ENCODE data around the gene PACSIN3. TPM values are rescaled to one million over a fixed set of nuclear protein-coding genes. Genes with fewer than 3 reads are reported as not detected.

Gene PACSIN3
- total RNA-seq, 6 experiments from 2014 or later = 9.6 to 31.1 (median 25.0) TPM

DNA sequence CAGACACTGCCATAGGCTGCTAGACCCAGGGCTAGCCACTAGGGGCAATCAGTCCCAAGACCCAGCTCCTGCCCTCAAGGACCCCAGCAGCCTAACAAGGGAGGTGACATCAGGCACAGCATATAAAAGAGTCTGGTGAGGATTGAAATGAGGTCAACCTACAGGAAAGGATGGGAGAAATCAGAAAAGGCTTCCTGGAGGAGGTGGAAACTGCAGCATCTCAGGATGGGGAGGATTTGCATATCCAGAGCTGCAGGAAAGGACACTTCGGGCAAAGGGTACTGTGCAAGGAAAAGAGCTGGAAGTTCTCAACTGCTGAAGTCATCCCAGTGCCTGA is 6.6 kb downstream of the PACSIN3 start:
- intact Hi-C loops (cut with DNase I) = no loop called here

DNA sequence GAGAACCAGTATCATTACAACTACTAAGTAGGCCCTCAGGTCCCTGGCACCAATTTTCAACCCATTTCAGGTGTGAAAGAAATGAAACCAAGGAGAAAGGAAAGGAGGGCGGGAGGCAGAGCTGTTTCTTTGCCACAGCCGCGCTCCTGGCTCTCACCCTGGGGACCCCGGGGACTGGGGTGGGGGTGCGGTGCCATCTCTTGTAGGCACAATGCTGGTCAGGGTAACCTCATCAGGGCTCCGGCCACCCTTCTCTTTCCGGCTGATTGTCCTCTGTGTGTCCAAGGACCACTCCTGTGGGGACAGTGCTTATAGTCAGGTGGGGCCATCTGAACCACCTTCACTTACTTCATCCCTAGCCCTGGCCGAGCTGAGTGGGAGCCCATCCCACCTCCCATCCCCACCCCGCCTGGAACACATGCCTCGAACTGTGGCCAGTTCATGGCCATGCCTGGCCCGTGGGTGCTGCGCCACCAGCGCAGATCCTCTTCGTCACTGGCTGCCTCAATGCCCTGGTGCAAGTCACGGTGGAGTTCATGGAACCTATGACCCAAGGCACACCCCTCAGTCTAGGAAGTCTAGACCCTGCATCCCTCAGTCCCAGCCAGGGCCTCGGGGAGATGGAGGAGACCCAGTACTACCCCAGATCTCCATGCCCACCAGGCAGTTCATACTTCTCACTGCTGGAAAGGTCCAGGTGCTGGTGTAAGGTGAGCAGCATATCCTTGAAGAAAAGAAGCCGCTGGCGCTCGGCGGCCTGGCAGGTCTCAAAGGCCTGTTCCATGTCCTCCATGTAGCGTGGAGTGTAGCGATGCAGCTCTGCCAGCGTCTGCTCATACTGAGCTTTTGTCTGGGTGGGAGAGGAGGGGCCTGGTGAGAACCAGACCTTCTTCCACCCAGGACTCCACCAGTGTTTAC is 7.2 kb downstream of the PACSIN3 start:
- intact Hi-C loops (cut with DNase I) = no loop called here
- Histone ChIP-seq H3K36me3 (peaks cover 0 to 6% (median 0%) of the 10 kb centered on the region in 4 donors), H3K27me3 (no peaks in the 10 kb centered on the region), H3K9me3 (no peaks in the 10 kb centered on the region), H3K4me1 (peaks cover 0 to 35% (median 12%) of the 10 kb centered on the region in 4 donors), H3K4me3 (no peak overlapping the region), H3K27ac (peak overlapping the region in 2 of 3 donors; percentile 96 to 98)
- 92% methylated on average over 4 of the region's 23 CpGs for WGBS (ENCODE audit: insufficient coverage, low coverage, low lambda C conversion rate, missing lambda C conversion rate)
- no peak for TF ChIP-seq POLR2A (IDR thresholded peaks at IDR 0.05)
- TF ChIP-seq, protein P1, sequence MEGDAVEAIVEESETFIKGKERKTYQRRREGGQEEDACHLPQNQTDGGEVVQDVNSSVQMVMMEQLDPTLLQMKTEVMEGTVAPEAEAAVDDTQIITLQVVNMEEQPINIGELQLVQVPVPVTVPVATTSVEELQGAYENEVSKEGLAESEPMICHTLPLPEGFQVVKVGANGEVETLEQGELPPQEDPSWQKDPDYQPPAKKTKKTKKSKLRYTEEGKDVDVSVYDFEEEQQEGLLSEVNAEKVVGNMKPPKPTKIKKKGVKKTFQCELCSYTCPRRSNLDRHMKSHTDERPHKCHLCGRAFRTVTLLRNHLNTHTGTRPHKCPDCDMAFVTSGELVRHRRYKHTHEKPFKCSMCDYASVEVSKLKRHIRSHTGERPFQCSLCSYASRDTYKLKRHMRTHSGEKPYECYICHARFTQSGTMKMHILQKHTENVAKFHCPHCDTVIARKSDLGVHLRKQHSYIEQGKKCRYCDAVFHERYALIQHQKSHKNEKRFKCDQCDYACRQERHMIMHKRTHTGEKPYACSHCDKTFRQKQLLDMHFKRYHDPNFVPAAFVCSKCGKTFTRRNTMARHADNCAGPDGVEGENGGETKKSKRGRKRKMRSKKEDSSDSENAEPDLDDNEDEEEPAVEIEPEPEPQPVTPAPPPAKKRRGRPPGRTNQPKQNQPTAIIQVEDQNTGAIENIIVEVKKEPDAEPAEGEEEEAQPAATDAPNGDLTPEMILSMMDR (IDR thresholded peaks at IDR 0.05) = no peak
- ATAC-seq (no peak), DNase-seq (no peak)

More for the DNA sequence above, 6.6 kb downstream of the PACSIN3 start:
- TF ChIP-seq, protein P1 (IDR thresholded peaks at IDR 0.05) = peak; percentile 47 to 54 (median 49)
- TF ChIP-seq POLR2A (IDR thresholded peaks at IDR 0.05) = no peak
- Histone ChIP-seq H3K27me3 (no peaks in the 10 kb centered on the region), H3K27ac (no peak overlapping the region), H3K9me3 (no peaks in the 10 kb centered on the region), H3K4me1 (peaks cover 0 to 39% (median 15%) of the 10 kb centered on the region in 4 donors), H3K36me3 (peaks cover 0 to 4% (median 0%) of the 10 kb centered on the region in 4 donors), H3K4me3 (no peak overlapping the region)
- no peak for ATAC-seq
- peak in 1 of 3 donors; percentile 45 for DNase-seq
- WGBS (ENCODE audit: insufficient coverage, low coverage, low lambda C conversion rate, missing lambda C conversion rate) = 100% methylated on average over 1 of the region's 1 CpG

DNA sequence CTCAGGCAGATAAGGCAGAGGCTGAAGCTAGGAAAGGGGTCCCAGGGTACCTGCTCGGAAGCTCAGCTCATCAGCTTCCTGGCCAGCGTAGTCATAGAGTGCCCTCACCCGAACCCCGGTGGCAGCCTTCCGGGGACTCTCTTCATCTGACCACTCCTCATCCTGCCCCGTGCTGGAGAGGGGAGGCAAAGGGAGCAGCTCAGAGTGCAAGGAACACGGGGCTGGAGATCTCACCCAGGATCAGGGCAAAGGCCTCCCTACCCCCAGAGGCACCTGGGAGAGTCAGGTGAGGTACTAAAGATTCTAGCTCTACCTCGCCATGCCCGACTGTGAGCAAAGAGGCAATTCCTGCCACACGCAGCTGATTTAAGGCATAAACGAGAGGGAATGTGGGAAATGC is 7.9 kb downstream of the PACSIN3 start:
- ATAC-seq (peak in 1 of 4 donors; percentile 2), DNase-seq (no peak)
- H3K27ac ChIP-seq = peak overlapping the region in 2 of 3 donors; percentile 96 to 98
- H3K27me3 ChIP-seq = no peaks in the 10 kb centered on the region
- intact Hi-C loops (cut with DNase I) = no loop called here
- peaks cover 0 to 13% (median 3%) of the 10 kb centered on the region in 4 donors for H3K36me3 ChIP-seq
- TF ChIP-seq, protein P1 (IDR thresholded peaks at IDR 0.05) = no peak
- TF ChIP-seq POLR2A (IDR thresholded peaks at IDR 0.05) = no peak
- H3K9me3 ChIP-seq = no peaks in the 10 kb centered on the region
- H3K4me3 ChIP-seq = peak overlapping the region in 1 of 3 donors; percentile 92
- WGBS (ENCODE audit: insufficient coverage, low coverage, low lambda C conversion rate, missing lambda C conversion rate) = 32% methylated on average over 5 of the region's 11 CpGs
- peaks cover 0 to 38% (median 11%) of the 10 kb centered on the region in 4 donors for H3K4me1 ChIP-seq

DNA sequence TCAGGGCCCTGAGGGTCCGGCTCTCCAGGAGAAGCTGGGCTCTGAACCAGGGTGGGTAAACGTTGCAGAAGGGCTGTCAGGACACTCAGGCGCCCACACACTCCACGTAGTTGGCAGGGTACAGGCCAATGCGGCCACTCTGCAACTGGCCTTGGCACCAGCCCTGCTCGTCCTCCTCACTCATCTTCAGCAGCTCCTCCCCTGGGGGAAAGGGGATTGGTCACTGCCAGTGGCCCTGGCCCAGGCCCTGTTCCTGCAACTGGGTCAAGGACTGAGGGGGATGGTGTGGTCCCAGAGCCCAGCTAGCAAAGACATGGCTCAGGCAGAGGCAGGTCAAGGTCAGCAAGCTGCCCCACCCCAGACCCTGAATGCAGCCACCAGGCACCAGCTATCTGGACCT is 8.4 kb downstream of the PACSIN3 start:
- Histone ChIP-seq H3K36me3 (peaks cover 0 to 18% (median 5%) of the 10 kb centered on the region in 4 donors), H3K9me3 (no peaks in the 10 kb centered on the region), H3K4me1 (peaks cover 0 to 43% (median 11%) of the 10 kb centered on the region in 4 donors), H3K27me3 (no peaks in the 10 kb centered on the region), H3K27ac (peak overlapping the region; percentile 96 to 98 (median 96)), H3K4me3 (peak overlapping the region in 2 of 3 donors; percentile 92 to 97)
- DNase-seq (peak; percentile 64 to 89 (median 89)), ATAC-seq (peak; percentile 29 to 55 (median 48))
- intact Hi-C loops (cut with DNase I) = no loop called here
- WGBS (ENCODE audit: insufficient coverage, low coverage, low lambda C conversion rate, missing lambda C conversion rate) = 38% methylated on average over 4 of the region's 6 CpGs
- no peak for TF ChIP-seq POLR2A (IDR thresholded peaks at IDR 0.05)
- TF ChIP-seq, protein P1 (IDR thresholded peaks at IDR 0.05) = no peak

All from right lobe of liver (tissue), 6 donors.